H1 (cell line): Measurements from ENCODE around the gene CAPN3. TPM values are rescaled to one million over a fixed set of nuclear protein-coding genes. Genes with fewer than 3 reads are reported as not detected.

Experiments used
- KDM4A ChIP-seq: IDR thresholded peaks from one replicate; pipeline ENCODE4 v1.7.1; 2012; ENCODE audit warnings: low read depth, mild to moderate bottlenecking, moderate library complexity, low read length, inconsistent platforms; ENCODE audit not compliant: severe bottlenecking
- SIRT6 ChIP-seq: IDR thresholded peaks from one replicate; pipeline ENCODE4 v1.7.1; 2012; ENCODE audit warnings: low read length, inconsistent platforms
- polyA plus RNA-seq, 7 experiments: library from polyadenylated mRNA; depleted of rRNA in 3 of 7; stranded (reverse) in 5 of 7; unstranded in 2 of 7; fragments of >200 nt in 5 of 7; fragments of 200-250 nt in 2 of 7; gene quantifications; 1 replicate in 5 of 7; 2 replicates in 1 of 7; 4 replicates in 1 of 7; pipeline versions ENCODE4 v1.2.1 to v1.2.3, GENCODE V29; 2011 to 2013; ENCODE audit warnings: missing spikeins in 2 of 7, mixed read lengths in 2 of 7
- total RNA-seq: library from RNA; stranded (reverse); fragmentation: NEBNext Ultra II Directional; extraction: Animal tissue kit (Norgen Biotek cat#: 25700); gene quantifications from 2 replicates; pipeline ENCODE4 v1.2.1, GENCODE V29; 2021

CAPN3 gene
- total and polyA plus RNA-seq, 2 of the 8 experiments (the other 6 are each of a cell fraction or from before 2014, with no cell fraction given): 0.80 to 2.1 TPM

GRCh38 chr15:42450425-42450790, 91.1 kb downstream of the CAPN3 start (continued):
- no peak for TF ChIP-seq KDM4A
- TF ChIP-seq SIRT6: no peak
